K562 (cell line): ENCODE results near the gene OR2V1. TPM values are rescaled to one million over a fixed set of nuclear protein-coding genes. Genes with fewer than 3 reads are reported as not detected.
A peak's percentile ranks its signal among the peaks of the same experiment; 100 is the strongest.

Source experiments
- ARID2 ChIP-seq: fragments of 450-650 bp; IDR thresholded peaks from 2 replicates; pipeline ENCODE4 v1.6.1; 2017; ENCODE audit warnings: antibody characterized with exemption, mild to moderate bottlenecking
- BCL6 ChIP-seq: fragments of 250-450 bp; sonication (Bioruptor Pico); IDR thresholded peaks from 2 replicates; pipeline ENCODE4 v1.4.0; 2020
- CGGBP1 ChIP-seq: fragments of 250-450 bp; sonication (Bioruptor Pico); IDR thresholded peaks from 2 replicates; pipeline ENCODE4 v1.9.0; 2021; ENCODE audit warnings: mild to moderate bottlenecking
- COPS2 ChIP-seq: fragments of 450-650 bp; conservative IDR thresholded peaks from 2 replicates; pipeline ENCODE4 v1.6.1; 2016; ENCODE audit warnings: mild to moderate bottlenecking, moderate library complexity
- E4F1 ChIP-seq: fragments of 250-450 bp; sonication (Bioruptor Pico); IDR thresholded peaks from 2 replicates; pipeline ENCODE4 v1.5.0; 2021; ENCODE audit warnings: mild to moderate bottlenecking, borderline replicate concordance
- FOSL1 ChIP-seq: fragments of 200-800 bp; sonication (Bioruptor generic); conservative IDR thresholded peaks from 2 replicates; pipeline ENCODE4 v1.6.1; 2016; ENCODE audit warnings: missing genetic modification characterization, missing compliant biosample characterization
- FOXA1 ChIP-seq: fragments of 450-650 bp; IDR thresholded peaks from 2 replicates; pipeline ENCODE4 v1.6.1; 2016; ENCODE audit warnings: mild to moderate bottlenecking, borderline replicate concordance
- FUS ChIP-seq: fragments of 200-400 bp; formaldehyde crosslinking; optimal IDR thresholded peaks from 2 replicates; pipeline ENCODE3; 2017; ENCODE audit warnings: low read depth, low read length
- GABPB2 ChIP-seq: fragments of 250-450 bp; sonication (Bioruptor Pico); conservative IDR thresholded peaks from 2 replicates; pipeline ENCODE4 v1.5.1; 2021; ENCODE audit warnings: mild to moderate bottlenecking
- L3MBTL2 ChIP-seq: fragments of 450-650 bp; IDR thresholded peaks from 2 replicates; pipeline ENCODE4 v1.6.1; 2016; ENCODE audit warnings: mild to moderate bottlenecking, moderate library complexity
- MYNN ChIP-seq, 2 experiments: sonication (generic); formaldehyde crosslinking in 1 of 2; IDR thresholded peaks; 2 replicates each; pipeline versions ENCODE4 v1.5.0 to v1.6.1; 2016 to 2020; ENCODE audit warnings: antibody characterized with exemption in 1 of 2, missing genetic modification reagents in 1 of 2
- NCOR1 ChIP-seq: fragments of 450-650 bp; IDR thresholded peaks from 2 replicates; pipeline ENCODE4 v1.6.1; 2016; ENCODE audit warnings: mild to moderate bottlenecking, moderate library complexity
- NFIC ChIP-seq: fragments of 450-650 bp; IDR thresholded peaks from 2 replicates; pipeline ENCODE4 v1.6.1; 2017; ENCODE audit warnings: mild to moderate bottlenecking, inconsistent platforms
- NKRF ChIP-seq: fragments of 450-650 bp; IDR thresholded peaks from 2 replicates; pipeline ENCODE4 v1.6.1; 2016; ENCODE audit warnings: borderline replicate concordance
- NR0B1 ChIP-seq: fragments of 450-650 bp; IDR thresholded peaks from one replicate; pipeline ENCODE4 v1.6.1; 2018; ENCODE audit warnings: mild to moderate bottlenecking, moderate library complexity; ENCODE audit not compliant: partially characterized antibody
- RBBP5 ChIP-seq: fragments of 200-600 bp; sonication (generic); IDR thresholded peaks from 2 replicates; pipeline ENCODE4 v1.6.1; 2012; ENCODE audit warnings: borderline replicate concordance, mild to moderate bottlenecking, low read length, control low read depth, inconsistent platforms; ENCODE audit not compliant: insufficient read depth, poor library complexity, severe bottlenecking
- RBM34 ChIP-seq: fragments of 200-400 bp; formaldehyde crosslinking; IDR thresholded peaks from 2 replicates; pipeline ENCODE4 v1.6.1; 2018; ENCODE audit warnings: low read length, borderline replicate concordance; ENCODE audit not compliant: insufficient read depth
- SMAD1 ChIP-seq: fragments of 150-350 bp; IDR thresholded peaks from 2 replicates; pipeline ENCODE4 v1.6.1; 2014; ENCODE audit warnings: low read length, low read depth; ENCODE audit not compliant: partially characterized antibody
- SMARCA4 ChIP-seq: fragments of 450-650 bp; IDR thresholded peaks from 2 replicates; pipeline ENCODE4 v1.6.1; 2016
- XRCC4 ChIP-seq: IDR thresholded peaks from one replicate; pipeline ENCODE4 v1.6.1; 2011; ENCODE audit not compliant: insufficient read depth, insufficient read length; ENCODE audit errors: extremely low read depth
- YBX1 ChIP-seq: fragments of 450-650 bp; IDR thresholded peaks from 2 replicates; pipeline ENCODE4 v1.7.1; 2016; ENCODE audit warnings: mild to moderate bottlenecking
- ZBTB2 ChIP-seq: fragments of 450-650 bp; IDR thresholded peaks from 2 replicates; pipeline ENCODE4 v1.6.1; 2016; ENCODE audit warnings: antibody characterized with exemption
- ZNF212 ChIP-seq: fragments of 450-650 bp; formaldehyde crosslinking; IDR thresholded peaks from 2 replicates; pipeline ENCODE4 v1.4.0; 2020; ENCODE audit warnings: mild to moderate bottlenecking
- ZNF224 ChIP-seq: sonication (generic); formaldehyde crosslinking; IDR thresholded peaks from 2 replicates; pipeline ENCODE4 v1.8.0; 2022; ENCODE audit warnings: mild to moderate bottlenecking, missing genetic modification reagents
- polyA plus RNA-seq, 8 experiments: library from polyadenylated mRNA; depleted of rRNA in 4 of 8; stranded (reverse) in 5 of 8; unstranded in 3 of 8; fragments of >200 nt; fragmentation: Nextera tagmentation in 2 of 8; fragmentation: Illumina TruSeq in 1 of 8; extraction: Ambion mirVana in 2 of 8; extraction: Trizol in 1 of 8; gene quantifications; 2 replicates each; pipeline versions ENCODE4 v1.2.1 to v1.2.3, GENCODE V29; 2011 to 2014; ENCODE audit warnings: inconsistent platforms in 1 of 8, missing spikeins in 1 of 8
- total RNA-seq, 7 experiments: library from RNA; depleted of rRNA in 6 of 7; stranded (reverse); fragments of >200 nt in 6 of 7; fragmentation: Illumina TruSeq in 2 of 7; extraction: Trizol in 2 of 7; gene quantifications; 2 replicates each; pipeline versions ENCODE4 v1.2.1 to v1.2.3, GENCODE V29; 2011 to 2021; ENCODE audit warnings: low replicate concordance in 1 of 7

OR2V1 gene
- total and polyA plus RNA-seq, 9 of the 15 experiments (the other 6 are each of a cell fraction or from before 2014, with no cell fraction given): 0.04 to 0.28 (median 0.15) TPM; not detected in 5

- TF ChIP-seq NR0B1: no peak
- 0 out of 2 replicates have a peak, but pooled peaks have one; percentile 35 for TF ChIP-seq ZBTB2
- TF ChIP-seq GABPB2 (CRISPR knock-in tag): no peak
- no peak for TF ChIP-seq ZNF224 (CRISPR knock-in tag)
- no peak for TF ChIP-seq FOXA1
- no peak for TF ChIP-seq RBM34
- TF ChIP-seq CGGBP1 (CRISPR knock-in tag): no peak
- no peak for TF ChIP-seq ARID2
- TF ChIP-seq L3MBTL2: peak; percentile 29; the same call in 1 of the 2 replicates
- no peak for TF ChIP-seq BCL6 (CRISPR knock-in tag)
- TF ChIP-seq SMARCA4: peak; percentile 66
- TF ChIP-seq SMAD1: no peak
- no peak for TF ChIP-seq ZNF212 (CRISPR knock-in tag)
- TF ChIP-seq NCOR1: peak; percentile 82; the same call in 1 of the 2 replicates
- TF ChIP-seq FUS: no peak
- 0 out of 2 replicates have a peak, but pooled peaks have one; percentile 15 for TF ChIP-seq NKRF
- TF ChIP-seq MYNN (IDR thresholded peaks at IDR 0.05): peak; percentile 66
- no peak for TF ChIP-seq MYNN (CRISPR knock-in tag; IDR thresholded peaks at IDR 0.05)
- TF ChIP-seq E4F1: no peak
- no peak for TF ChIP-seq COPS2
- peak; percentile 58 for TF ChIP-seq NFIC
- no peak for TF ChIP-seq FOSL1
- TF ChIP-seq YBX1: no peak
- peak; percentile 19 for TF ChIP-seq RBBP5
- no peak for TF ChIP-seq XRCC4
These were observed 23.3 kb downstream of the OR2V1 start (continued) for GRCh38 chr5:181107699-181108098.
